Right atrium auricular region (tissue), 2 donors: ENCODE results near the gene HEXA. TPM values are rescaled to one million over a fixed set of nuclear protein-coding genes. Genes with fewer than 3 reads are reported as not detected.
A peak's percentile ranks its signal among the peaks of the same experiment; 100 is the strongest.
"Not testable (repeated sequence)": the region's sequence is repeated elsewhere in the genome, so short reads cannot be mapped to it uniquely, and the experiment has no call there.

Experiments used
- DNase-seq: peaks from one replicate; pipeline ENCODE4 v3.0.0-alpha.2; 2019; ENCODE audit warnings: low spot score
- H3K27ac ChIP-seq, 2 donors: fragments of 200-600 bp; sonication (generic); 1 replicate in 1 of 2; 2 replicates in 1 of 2; pipeline ENCODE4 v1.5.1; 2016 to 2019
- H3K27me3 ChIP-seq, 2 donors: fragments of 200-600 bp; sonication (generic); one replicate each; pipeline versions ENCODE4 v1.5.1 to v1.6.0; 2017 to 2019
- H3K36me3 ChIP-seq: fragments of 200-600 bp; sonication (generic); one replicate; pipeline ENCODE4 v1.5.1; 2016
- H3K4me1 ChIP-seq, 2 donors: fragments of 200-600 bp; sonication (generic); one replicate each; pipeline versions ENCODE4 v1.5.1 to v1.6.0; 2017 to 2019
- H3K4me3 ChIP-seq, 2 donors: fragments of 200-600 bp; sonication (generic); 1 replicate in 1 of 2; 2 replicates in 1 of 2; pipeline ENCODE4 v1.5.1; 2017 to 2019; ENCODE audit warnings: mild to moderate bottlenecking in 1 of 2, moderate library complexity in 1 of 2
- H3K9me3 ChIP-seq, 2 donors: fragments of 200-600 bp; sonication (generic); one replicate each; pipeline ENCODE4 v1.5.1; 2019
- total RNA-seq, 2 donors: library from RNA; depleted of rRNA; stranded (reverse); fragments of >200 nt; gene quantifications; one replicate each; pipeline ENCODE4 v1.1.0, GENCODE V29; 2016
- TF ChIP-seq, protein P1 (sequence below), 2 donors: fragments of 200-600 bp; sonication (generic); IDR thresholded peaks; one replicate each; pipeline ENCODE4 v1.5.1; 2019; ENCODE audit warnings: antibody characterized with exemption in 2 of 2

HEXA gene
- total RNA-seq, 2 donors from 2014 or later: 50.4 to 64.3 TPM

DNA sequence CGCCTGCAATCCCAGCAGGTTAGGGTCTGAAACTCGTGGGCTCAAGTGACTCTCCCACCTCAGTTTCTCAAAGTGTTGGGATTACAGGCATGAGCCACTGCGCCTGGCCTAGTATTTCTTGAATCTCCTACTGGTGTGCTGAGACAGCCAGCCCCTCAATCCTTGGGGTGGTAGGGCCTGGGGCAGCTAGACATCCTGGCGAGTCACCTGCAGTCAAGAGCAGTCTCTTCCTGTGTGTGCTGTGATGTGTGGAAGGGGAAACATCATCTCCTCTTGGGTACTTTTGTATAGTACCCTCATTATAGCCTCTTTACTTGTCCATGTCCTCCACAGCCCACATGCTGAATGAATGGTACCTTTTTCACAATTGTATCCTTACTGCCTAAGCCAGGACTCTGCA lies 4.9 kb upstream of the HEXA start:
- no peaks in the 10 kb centered on the region for H3K9me3 ChIP-seq
- no peaks in the 10 kb centered on the region for H3K36me3 ChIP-seq
- no peak for DNase-seq
- H3K27me3 ChIP-seq: no peaks in the 10 kb centered on the region
- TF ChIP-seq, protein P1, sequence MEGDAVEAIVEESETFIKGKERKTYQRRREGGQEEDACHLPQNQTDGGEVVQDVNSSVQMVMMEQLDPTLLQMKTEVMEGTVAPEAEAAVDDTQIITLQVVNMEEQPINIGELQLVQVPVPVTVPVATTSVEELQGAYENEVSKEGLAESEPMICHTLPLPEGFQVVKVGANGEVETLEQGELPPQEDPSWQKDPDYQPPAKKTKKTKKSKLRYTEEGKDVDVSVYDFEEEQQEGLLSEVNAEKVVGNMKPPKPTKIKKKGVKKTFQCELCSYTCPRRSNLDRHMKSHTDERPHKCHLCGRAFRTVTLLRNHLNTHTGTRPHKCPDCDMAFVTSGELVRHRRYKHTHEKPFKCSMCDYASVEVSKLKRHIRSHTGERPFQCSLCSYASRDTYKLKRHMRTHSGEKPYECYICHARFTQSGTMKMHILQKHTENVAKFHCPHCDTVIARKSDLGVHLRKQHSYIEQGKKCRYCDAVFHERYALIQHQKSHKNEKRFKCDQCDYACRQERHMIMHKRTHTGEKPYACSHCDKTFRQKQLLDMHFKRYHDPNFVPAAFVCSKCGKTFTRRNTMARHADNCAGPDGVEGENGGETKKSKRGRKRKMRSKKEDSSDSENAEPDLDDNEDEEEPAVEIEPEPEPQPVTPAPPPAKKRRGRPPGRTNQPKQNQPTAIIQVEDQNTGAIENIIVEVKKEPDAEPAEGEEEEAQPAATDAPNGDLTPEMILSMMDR (IDR thresholded peaks at IDR 0.05): no peak
- no peak overlapping the region for H3K27ac ChIP-seq
- H3K4me3 ChIP-seq: no peak overlapping the region
- H3K4me1 ChIP-seq: peaks cover 0 to 11% of the 10 kb centered on the region in 2 donors

DNA sequence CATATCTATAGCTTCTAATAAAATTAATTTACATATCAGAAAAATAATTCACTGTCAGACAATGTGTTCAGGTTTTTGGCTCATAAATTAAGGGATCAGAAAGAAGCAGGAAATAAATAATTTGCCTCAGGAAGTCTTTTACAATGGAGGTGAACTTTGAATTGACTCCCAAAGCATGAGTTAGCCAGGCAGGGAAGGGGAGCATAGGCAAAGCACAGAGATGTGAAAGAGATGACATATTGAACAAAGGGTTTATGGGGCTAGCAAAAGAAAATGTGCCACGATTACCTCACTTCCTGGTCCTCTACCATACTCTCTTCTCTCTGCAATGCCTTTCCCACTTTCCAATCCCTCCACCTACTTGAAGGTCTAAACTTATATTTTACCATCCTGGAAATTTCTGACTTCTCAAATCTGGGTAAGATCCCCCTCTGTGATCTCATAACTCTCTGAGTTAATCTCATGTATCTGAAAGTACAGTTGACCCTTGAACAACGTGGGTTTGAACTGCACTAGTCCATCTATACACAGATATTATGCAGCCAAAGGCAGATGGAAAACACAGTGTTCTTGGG lies 4.1 kb upstream of the HEXA start:
- Histone ChIP-seq H3K36me3 (no peaks in the 10 kb centered on the region), H3K27ac (no peak overlapping the region), H3K27me3 (no peaks in the 10 kb centered on the region), H3K4me3 (no peak overlapping the region), H3K4me1 (peaks cover 0 to 14% of the 10 kb centered on the region in 2 donors), H3K9me3 (no peaks in the 10 kb centered on the region)
- DNase-seq: no peak
- TF ChIP-seq, protein P1 (IDR thresholded peaks at IDR 0.05): no peak

DNA sequence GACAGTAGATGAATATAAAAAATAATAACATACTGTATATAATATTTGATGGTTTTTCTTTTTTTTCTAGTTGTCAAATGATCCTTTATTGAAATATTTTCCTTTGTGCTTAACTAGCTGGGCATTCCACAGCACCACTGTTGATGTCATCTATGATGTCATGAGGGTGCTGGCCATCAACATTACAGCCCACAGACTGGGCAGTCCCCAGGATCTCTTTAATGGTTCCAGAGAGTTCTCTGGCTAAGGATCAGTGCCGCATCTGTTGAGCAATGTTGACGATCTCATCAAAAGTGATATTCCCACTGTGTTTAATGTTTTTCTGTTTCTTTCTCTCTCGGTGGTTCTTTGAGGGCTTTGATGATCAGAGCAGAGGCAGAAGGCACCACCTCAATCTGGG lies 3.3 kb upstream of the HEXA start:
- H3K4me1 ChIP-seq: peaks cover 0 to 22% of the 10 kb centered on the region in 2 donors
- not testable (repeated sequence) for H3K9me3 ChIP-seq, H3K4me3 ChIP-seq, H3K36me3 ChIP-seq, H3K27ac ChIP-seq, DNase-seq, H3K27me3 ChIP-seq

DNA sequence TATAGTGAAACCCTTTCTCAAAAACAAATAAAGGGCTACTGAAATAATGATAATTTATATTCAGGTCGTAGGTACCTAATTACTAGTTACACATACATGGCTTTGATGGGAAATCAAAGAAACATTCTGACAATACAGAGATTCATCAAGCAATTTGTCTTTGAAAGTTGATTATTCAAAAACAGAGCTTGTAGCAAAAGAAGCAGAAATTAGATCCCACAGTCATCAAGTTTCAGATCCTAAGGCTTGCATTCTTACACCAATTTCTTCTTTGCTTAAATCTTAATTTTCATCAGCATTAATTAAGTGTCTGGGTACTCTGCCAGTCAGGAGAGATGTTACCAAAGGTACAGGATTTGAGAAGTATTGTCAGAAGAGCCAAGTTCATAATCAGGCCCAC lies 1.5 kb upstream of the HEXA start:
- no peaks in the 10 kb centered on the region for H3K36me3 ChIP-seq
- no peaks in the 10 kb centered on the region for H3K27me3 ChIP-seq
- H3K4me3 ChIP-seq: no peak overlapping the region
- no peaks in the 10 kb centered on the region for H3K9me3 ChIP-seq
- no peak for DNase-seq
- H3K4me1 ChIP-seq: peaks cover 0 to 24% of the 10 kb centered on the region in 2 donors
- TF ChIP-seq, protein P1 (IDR thresholded peaks at IDR 0.05): no peak
- H3K27ac ChIP-seq: no peak overlapping the region

DNA sequence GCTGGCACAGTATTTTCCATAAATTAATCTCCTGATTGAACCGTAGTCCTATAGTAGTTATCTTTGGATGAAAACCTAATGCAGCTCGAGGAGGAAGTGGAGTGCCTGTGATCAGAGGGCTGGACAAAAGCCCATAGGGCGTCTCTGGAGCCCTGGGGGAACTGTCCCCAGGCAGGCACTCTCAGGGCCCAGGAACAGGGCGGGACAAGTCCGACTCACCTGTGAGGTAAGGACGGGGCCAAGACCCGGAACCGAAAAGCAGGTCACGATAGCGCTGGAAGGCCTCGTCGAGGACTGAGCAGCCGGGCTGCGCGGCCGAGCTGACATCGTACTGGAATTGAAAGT lies 341 bp downstream of the HEXA start:
- TF ChIP-seq, protein P1 (IDR thresholded peaks at IDR 0.05): no peak
- Histone ChIP-seq H3K9me3 (no peaks in the 10 kb centered on the region), H3K27ac (peak overlapping the region; percentile 90 to 91), H3K36me3 (no peaks in the 10 kb centered on the region), H3K4me1 (peaks cover 0 to 27% of the 10 kb centered on the region in 2 donors), H3K27me3 (no peaks in the 10 kb centered on the region), H3K4me3 (peak overlapping the region; percentile 74 to 89)
- no peak for DNase-seq

DNA sequence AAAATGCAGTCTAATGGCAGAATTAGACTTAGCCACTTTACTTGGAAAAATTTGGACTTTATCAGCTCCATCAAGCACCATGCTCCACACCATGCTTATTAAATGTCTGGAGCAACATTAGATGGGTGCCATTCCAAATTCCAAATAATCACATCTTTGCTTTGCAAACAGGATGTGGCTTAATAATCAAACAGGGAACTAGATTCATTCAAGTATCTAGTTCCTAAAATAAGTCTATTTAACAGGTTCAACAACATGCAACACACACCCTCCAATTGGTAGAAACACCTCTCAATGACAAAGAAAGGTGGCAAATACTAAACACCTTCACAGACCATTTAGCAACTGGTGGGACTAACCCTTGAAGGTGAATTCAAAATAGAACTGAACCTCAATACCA lies 3.5 kb downstream of the HEXA start:
- no peak overlapping the region for H3K27ac ChIP-seq
- H3K4me3 ChIP-seq: no peak overlapping the region
- H3K36me3 ChIP-seq: no peaks in the 10 kb centered on the region
- H3K9me3 ChIP-seq: no peaks in the 10 kb centered on the region
- H3K4me1 ChIP-seq: peaks cover 0 to 42% of the 10 kb centered on the region in 2 donors
- DNase-seq: no peak
- TF ChIP-seq, protein P1 (IDR thresholded peaks at IDR 0.05): no peak
- no peaks in the 10 kb centered on the region for H3K27me3 ChIP-seq
